Ovary (tissue), 9 donors: ENCODE results near the gene PRDM15. TPM values are rescaled to one million over a fixed set of nuclear protein-coding genes. Genes with fewer than 3 reads are reported as not detected.

Experiments
- DNase-seq, 5 donors: peaks; one replicate each; pipeline ENCODE4 v3.0.0-alpha.2; 2019 to 2020
- H3K27ac ChIP-seq, 2 donors: fragments of 200-600 bp; one replicate each; pipeline versions ENCODE4 v1.5.1 to v1.8.0; 2019 to 2022
- H3K27me3 ChIP-seq: fragments of 200-600 bp; one replicate; pipeline ENCODE4 v1.8.0; 2022
- H3K36me3 ChIP-seq: fragments of 200-600 bp; sonication (generic); one replicate; pipeline ENCODE4 v1.5.1; 2019
- H3K4me1 ChIP-seq: one replicate; pipeline ENCODE4 v1.8.1; 2013; ENCODE audit warnings: mild to moderate bottlenecking, moderate library complexity; ENCODE audit not compliant: insufficient read depth
- H3K4me3 ChIP-seq: fragments of 200-600 bp; sonication (generic); one replicate; pipeline ENCODE4 v1.5.1; 2017
- H3K9me3 ChIP-seq, 2 donors: fragments of 200-600 bp in 1 of 2; sonication (generic) in 1 of 2; one replicate each; pipeline versions ENCODE4 v1.5.1 to v1.8.1; 2013 to 2019; ENCODE audit warnings: mild to moderate bottlenecking in 1 of 2, moderate library complexity in 1 of 2
- EP300 ChIP-seq: sonication (generic); formaldehyde crosslinking; IDR thresholded peaks from one replicate; pipeline ENCODE4 v1.6.1; 2017; ENCODE audit warnings: antibody characterized with exemption
- POLR2A ChIP-seq: fragments of 450-650 bp; IDR thresholded peaks from one replicate; pipeline ENCODE4 v1.6.1; 2017; ENCODE audit warnings: antibody characterized with exemption, mild to moderate bottlenecking, moderate library complexity
- WGBS, 3 donors: extraction: QIAGEN DNeasy Blood & Tissue Kit in 1 of 3; methylation state at CpG; one replicate each; pipeline versions ENCODE4 v1.1.5 to v1.1.7; 2013 to 2017; 5-methylcytosine and 5-hydroxymethylcytosine counted together
- intact Hi-C, 4 donors: fragments of 100-400 bp; cut with DNase I; formaldehyde crosslinking; loops; one replicate each; pipeline versions ENCODE4 v1.11.0 to v1.15.1; 2022 to 2023
- polyA plus RNA-seq, 2 donors: library from polyadenylated mRNA; stranded (reverse); fragments of 200-250 nt in 1 of 2; fragments of 350-450 nt in 1 of 2; fragmentation: Illumina TruSeq in 1 of 2; extraction: RNeasy Lipid Tissue Mini Kit (QIAGEN cat#74804) in 1 of 2; gene quantifications; one replicate each; pipeline ENCODE4 v1.2.3, GENCODE V29; 2013 to 2014
- total RNA-seq, 7 donors: library from RNA; depleted of rRNA in 2 of 7; stranded (reverse); fragments of >200 nt in 2 of 7; fragmentation: NEBNext Ultra II Directional in 3 of 7; extraction: Animal tissue kit (Norgen Biotek cat#: 25700) in 3 of 7; gene quantifications; one replicate each; pipeline versions ENCODE4 v1.1.0 to v1.2.4, GENCODE V29; 2016 to 2023
- TF ChIP-seq, protein P1 (sequence below), 3 donors: fragments of 450-650 bp in 2 of 3; fragments of 200-600 bp in 1 of 3; IDR thresholded peaks; one replicate each; pipeline versions ENCODE4 v1.5.1 to v1.8.0; 2016 to 2022; ENCODE audit warnings: antibody characterized with exemption in 3 of 3, mild to moderate bottlenecking in 1 of 3
- donor health status: DM: no; HTN: no; CAD: no; lungs with moderate emphysema.
- donor health status: DM: no; HTN: no; CAD: no.
- donor health status: Bipolar disorder and iron deficiency.
- donor health status: DM: yes; HTN: yes; CAD: no.
- donor health status: DM: no; HTN: no; CAD: no.
- donor health status: DM: yes; HTN: yes; CAD: no.

The PRDM15 gene
- total and polyA plus RNA-seq, 9 donors, result 2.0 to 10.9 (median 5.9) TPM

DNA sequence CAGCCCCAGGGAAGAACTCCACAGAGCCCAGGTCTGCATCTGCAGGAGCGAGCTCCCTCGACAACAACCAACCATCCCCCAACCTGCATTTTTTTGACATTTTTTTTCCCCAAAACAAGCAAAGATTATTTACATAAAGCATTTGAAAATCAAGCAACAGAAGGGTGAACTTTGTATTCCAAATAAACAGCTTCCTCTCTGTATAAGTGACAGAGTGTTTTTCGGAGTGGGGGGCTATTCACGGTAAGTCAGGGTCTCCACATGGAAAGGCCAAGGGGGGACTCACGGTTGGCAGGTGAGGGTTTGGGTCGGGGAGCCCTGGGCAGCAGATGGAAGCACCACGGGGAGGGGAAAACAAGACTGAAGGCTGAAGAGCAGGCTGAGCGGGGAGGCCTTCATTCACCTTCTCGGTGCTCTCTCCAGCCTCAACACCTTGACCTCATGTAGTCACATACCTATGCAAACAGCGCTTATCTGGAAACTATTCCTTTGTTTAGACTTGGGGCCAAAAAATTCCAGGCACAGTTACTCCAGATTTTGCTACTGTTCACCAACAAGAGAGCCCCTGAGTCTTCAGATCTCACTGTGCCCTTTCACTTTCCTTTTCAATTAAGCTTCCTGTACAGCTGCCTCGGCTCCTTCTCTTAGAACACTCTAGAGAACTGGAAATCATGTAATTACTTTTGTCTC is 47.1 kb upstream of the PRDM15 start:
- WGBS, 3 donors, result 8 to 16% (median 11%) methylated on average over 11 of the region's 11 CpGs
- no peaks in the 10 kb centered on the region for H3K36me3 ChIP-seq
- H3K27ac ChIP-seq, result peak overlapping the region; percentile 60 to 78
- DNase-seq, result no peak
- peaks cover 25% of the 10 kb centered on the region for H3K4me1 ChIP-seq
- TF ChIP-seq EP300 (no peak), POLR2A (no peak)
- TF ChIP-seq, protein P1, sequence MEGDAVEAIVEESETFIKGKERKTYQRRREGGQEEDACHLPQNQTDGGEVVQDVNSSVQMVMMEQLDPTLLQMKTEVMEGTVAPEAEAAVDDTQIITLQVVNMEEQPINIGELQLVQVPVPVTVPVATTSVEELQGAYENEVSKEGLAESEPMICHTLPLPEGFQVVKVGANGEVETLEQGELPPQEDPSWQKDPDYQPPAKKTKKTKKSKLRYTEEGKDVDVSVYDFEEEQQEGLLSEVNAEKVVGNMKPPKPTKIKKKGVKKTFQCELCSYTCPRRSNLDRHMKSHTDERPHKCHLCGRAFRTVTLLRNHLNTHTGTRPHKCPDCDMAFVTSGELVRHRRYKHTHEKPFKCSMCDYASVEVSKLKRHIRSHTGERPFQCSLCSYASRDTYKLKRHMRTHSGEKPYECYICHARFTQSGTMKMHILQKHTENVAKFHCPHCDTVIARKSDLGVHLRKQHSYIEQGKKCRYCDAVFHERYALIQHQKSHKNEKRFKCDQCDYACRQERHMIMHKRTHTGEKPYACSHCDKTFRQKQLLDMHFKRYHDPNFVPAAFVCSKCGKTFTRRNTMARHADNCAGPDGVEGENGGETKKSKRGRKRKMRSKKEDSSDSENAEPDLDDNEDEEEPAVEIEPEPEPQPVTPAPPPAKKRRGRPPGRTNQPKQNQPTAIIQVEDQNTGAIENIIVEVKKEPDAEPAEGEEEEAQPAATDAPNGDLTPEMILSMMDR (IDR thresholded peaks at IDR 0.05), result no peak
- H3K27me3 ChIP-seq, result no peaks in the 10 kb centered on the region
- no peaks in the 10 kb centered on the region for H3K9me3 ChIP-seq
- peak overlapping the region; percentile 35 for H3K4me3 ChIP-seq
- intact Hi-C loops, result no loop called here

GRCh38 chr21:41925767-41926116 is 46.6 kb upstream of the PRDM15 start:
- Histone ChIP-seq H3K27me3 (no peaks in the 10 kb centered on the region), H3K4me1 (peaks cover 22% of the 10 kb centered on the region), H3K36me3 (no peaks in the 10 kb centered on the region), H3K9me3 (no peaks in the 10 kb centered on the region), H3K4me3 (peak overlapping the region; percentile 35), H3K27ac (peak overlapping the region; percentile 60 to 78)
- DNase-seq, result no peak
- intact Hi-C loops, result no loop called here
- TF ChIP-seq POLR2A (no peak), EP300 (no peak)
- TF ChIP-seq, protein P1 (IDR thresholded peaks at IDR 0.05), result no peak
- WGBS, 3 donors, result 57 to 62% (median 59%) methylated on average over 4 of the region's 4 CpGs

DNA sequence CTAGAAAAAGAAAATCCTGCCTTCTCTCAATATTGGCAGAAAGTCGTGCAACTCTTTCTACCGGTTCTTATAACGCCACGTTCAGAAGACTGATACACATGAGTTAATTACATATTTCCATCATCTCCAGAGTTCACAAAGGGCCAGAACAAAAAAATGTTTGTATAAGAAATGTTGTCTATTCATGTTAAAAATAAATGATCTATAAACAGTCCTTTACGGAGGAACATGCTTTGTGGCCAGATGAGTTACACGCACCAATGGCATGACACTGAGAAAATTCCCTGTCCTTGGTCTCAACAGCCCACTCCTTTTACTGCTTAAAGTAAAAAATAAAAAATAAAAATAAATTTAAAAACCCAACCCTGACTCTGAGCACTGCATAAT is 45.2 kb upstream of the PRDM15 start:
- Histone ChIP-seq H3K27me3 (no peaks in the 10 kb centered on the region), H3K4me1 (peaks cover 21% of the 10 kb centered on the region), H3K4me3 (no peak overlapping the region), H3K27ac (peak overlapping the region; percentile 34 to 64), H3K36me3 (no peaks in the 10 kb centered on the region), H3K9me3 (no peaks in the 10 kb centered on the region)
- intact Hi-C loops, result no loop called here
- 12 to 18% (median 17%) methylated on average over 6 of the region's 6 CpGs for WGBS, 3 donors
- no peak for TF ChIP-seq EP300
- DNase-seq, result peak in 1 of 5 donors; percentile 5

DNA sequence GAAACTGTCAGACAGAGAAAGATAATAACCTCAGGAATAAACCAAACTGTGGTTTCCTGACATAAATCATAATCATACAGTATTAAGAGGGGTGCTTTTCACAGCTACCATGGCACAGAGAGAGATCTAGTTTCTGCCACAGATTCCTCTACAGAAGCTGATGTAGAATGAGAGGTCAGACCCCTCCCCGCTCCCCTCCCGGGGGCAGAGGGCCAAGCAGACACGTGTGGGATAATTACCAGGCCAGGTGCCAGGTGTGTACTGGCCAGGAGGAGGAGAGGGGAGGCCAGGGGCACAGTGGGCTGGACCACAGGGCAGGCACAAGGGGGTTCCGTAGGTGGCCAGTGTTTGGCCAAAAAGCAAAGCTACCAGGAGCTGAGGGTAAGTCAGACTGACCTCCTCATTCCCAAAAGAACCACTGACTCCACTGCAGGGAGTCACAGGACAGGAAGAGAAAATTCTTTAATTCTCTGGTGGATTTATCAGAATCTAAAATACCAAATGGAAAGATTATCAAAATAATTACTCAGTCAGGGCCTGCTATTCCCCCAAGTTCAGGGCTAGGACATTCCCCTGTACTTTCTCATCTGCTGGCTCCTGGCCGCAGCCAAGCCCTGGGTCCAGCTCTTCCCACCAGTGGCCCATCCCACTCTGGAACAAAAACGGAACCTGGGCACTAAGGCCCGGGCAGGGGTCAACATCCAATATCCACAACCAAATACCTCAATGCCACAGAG is 44.7 kb upstream of the PRDM15 start:
- Histone ChIP-seq H3K4me1 (peaks cover 21% of the 10 kb centered on the region), H3K9me3 (no peaks in the 10 kb centered on the region)

More for the DNA sequence above, 44.7 kb upstream of the PRDM15 start:
- no peaks in the 10 kb centered on the region for H3K27me3 ChIP-seq
- 6 to 18% (median 7%) methylated on average over 7 of the region's 7 CpGs for WGBS, 3 donors
- DNase-seq, result peak; percentile 44 to 65 (median 57)
- TF ChIP-seq, protein P1 (IDR thresholded peaks at IDR 0.05), result no peak
- TF ChIP-seq EP300 (no peak), POLR2A (no peak)
- no peaks in the 10 kb centered on the region for H3K36me3 ChIP-seq
- intact Hi-C loops, result no loop called here
- H3K27ac ChIP-seq, result peak overlapping the region; percentile 34 to 64
- no peak overlapping the region for H3K4me3 ChIP-seq
